Subcutaneous abdominal adipose tissue (tissue), 5 donors: ENCODE results near the gene SMIM38.

Experiments
- H3K27ac ChIP-seq: one replicate; pipeline ENCODE4 v1.7.0; 2013; ENCODE audit warnings: low read depth, mild to moderate bottlenecking, inconsistent platforms, low read length, moderate library complexity
- H3K27me3 ChIP-seq, 5 donors: one replicate each; pipeline ENCODE4 v1.7.0; 2013; ENCODE audit warnings: low read length in 5 of 5, inconsistent platforms in 1 of 5; ENCODE audit not compliant: control insufficient read depth in 5 of 5, insufficient read depth in 4 of 5
- H3K36me3 ChIP-seq, 5 donors: one replicate each; pipeline ENCODE4 v1.7.0; 2013; ENCODE audit warnings: low read length in 5 of 5; ENCODE audit not compliant: control insufficient read depth in 5 of 5, insufficient read depth in 5 of 5
- H3K4me1 ChIP-seq, 5 donors: one replicate each; pipeline ENCODE4 v1.7.0; 2013; ENCODE audit warnings: low read length in 5 of 5, mild to moderate bottlenecking in 3 of 5, moderate library complexity in 1 of 5; ENCODE audit not compliant: control insufficient read depth in 5 of 5, insufficient read depth in 5 of 5
- H3K4me3 ChIP-seq, 5 donors: one replicate each; pipeline ENCODE4 v1.7.0; 2013; ENCODE audit warnings: low read length in 5 of 5, low read depth in 1 of 5
- H3K9ac ChIP-seq, 5 donors: one replicate each; pipeline ENCODE4 v1.7.0; 2013; ENCODE audit warnings: low read length in 5 of 5, mild to moderate bottlenecking in 4 of 5, moderate library complexity in 3 of 5
- H3K9me3 ChIP-seq, 5 donors: one replicate each; pipeline ENCODE4 v1.7.0; 2013; ENCODE audit warnings: low read length in 5 of 5; ENCODE audit not compliant: control insufficient read depth in 5 of 5
- donor health status: healthy.
- donor health status: healthy.
- donor health status: healthy.
- donor health status: healthy.
- donor health status: healthy.

Gene SMIM38

GRCh38 chr11:69189059-69189458 lies 33.3 kb downstream of the SMIM38 start:
- peaks cover 5 to 24% (median 15%) of the 10 kb centered on the region in 5 donors for H3K9me3 ChIP-seq
- H3K27me3 ChIP-seq = peaks cover 11 to 16% (median 12%) of the 10 kb centered on the region in 5 donors
- H3K4me3 ChIP-seq = no peak overlapping the region
- no peaks in the 10 kb centered on the region for H3K36me3 ChIP-seq
- H3K27ac ChIP-seq = no peak overlapping the region
- H3K9ac ChIP-seq = no peak overlapping the region
- H3K4me1 ChIP-seq = peaks cover 0 to 11% (median 0%) of the 10 kb centered on the region in 5 donors

GRCh38 chr11:69190796-69191536 lies 35.2 kb downstream of the SMIM38 start:
- peaks cover 5 to 24% (median 15%) of the 10 kb centered on the region in 5 donors for H3K9me3 ChIP-seq
- H3K4me3 ChIP-seq = no peak overlapping the region
- no peaks in the 10 kb centered on the region for H3K36me3 ChIP-seq
- H3K9ac ChIP-seq = no peak overlapping the region
- peaks cover 0 to 11% (median 0%) of the 10 kb centered on the region in 5 donors for H3K4me1 ChIP-seq
- H3K27ac ChIP-seq = no peak overlapping the region
- peaks cover 12 to 20% (median 15%) of the 10 kb centered on the region in 5 donors for H3K27me3 ChIP-seq

DNA sequence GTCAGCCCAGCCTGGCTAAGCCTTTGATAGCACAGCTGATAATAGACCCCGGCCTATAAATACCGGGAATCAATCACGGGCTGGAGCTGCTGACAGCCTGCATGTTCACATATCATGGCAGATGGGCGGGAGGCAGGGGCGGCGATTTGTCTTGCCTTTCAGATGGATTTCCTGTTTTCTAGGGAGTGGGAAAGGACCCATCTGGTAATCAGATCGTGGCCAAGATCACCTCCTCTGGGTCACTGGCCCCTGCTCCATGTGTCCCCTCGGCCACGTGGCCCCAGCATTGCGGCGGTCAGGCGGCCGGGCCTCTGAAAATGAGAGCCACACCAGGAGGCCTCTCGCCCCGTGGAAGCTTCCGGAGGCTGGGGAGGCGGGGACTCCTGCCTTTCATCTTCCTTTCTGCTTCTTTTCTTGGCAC lies 36.6 kb downstream of the SMIM38 start:
- Histone ChIP-seq H3K9me3 (peaks cover 5 to 17% (median 12%) of the 10 kb centered on the region in 5 donors), H3K4me3 (no peak overlapping the region), H3K36me3 (no peaks in the 10 kb centered on the region), H3K27ac (no peak overlapping the region), H3K27me3 (peaks cover 8 to 21% (median 8%) of the 10 kb centered on the region in 5 donors), H3K9ac (no peak overlapping the region), H3K4me1 (peaks cover 0 to 11% (median 0%) of the 10 kb centered on the region in 5 donors)

GRCh38 chr11:69193151-69193550 lies 37.4 kb downstream of the SMIM38 start:
- H3K9me3 ChIP-seq = peaks cover 4 to 9% (median 5%) of the 10 kb centered on the region in 5 donors
- no peak overlapping the region for H3K4me3 ChIP-seq
- H3K27me3 ChIP-seq = peaks cover 2 to 17% (median 5%) of the 10 kb centered on the region in 5 donors
- H3K9ac ChIP-seq = no peak overlapping the region
- H3K36me3 ChIP-seq = no peaks in the 10 kb centered on the region
- peaks cover 0 to 11% (median 0%) of the 10 kb centered on the region in 5 donors for H3K4me1 ChIP-seq
- H3K27ac ChIP-seq = no peak overlapping the region

- no peak overlapping the region for H3K9ac ChIP-seq
- H3K4me1 ChIP-seq = peaks cover 0 to 11% (median 0%) of the 10 kb centered on the region in 5 donors
- H3K36me3 ChIP-seq = no peaks in the 10 kb centered on the region
- H3K27me3 ChIP-seq = peaks cover 0 to 17% (median 5%) of the 10 kb centered on the region in 5 donors
- H3K4me3 ChIP-seq = no peak overlapping the region
- H3K9me3 ChIP-seq = peaks cover 0 to 4% (median 3%) of the 10 kb centered on the region in 5 donors
- no peak overlapping the region for H3K27ac ChIP-seq
Observed at GRCh38 chr11:69193629-69194028, 37.9 kb downstream of the SMIM38 start.

DNA sequence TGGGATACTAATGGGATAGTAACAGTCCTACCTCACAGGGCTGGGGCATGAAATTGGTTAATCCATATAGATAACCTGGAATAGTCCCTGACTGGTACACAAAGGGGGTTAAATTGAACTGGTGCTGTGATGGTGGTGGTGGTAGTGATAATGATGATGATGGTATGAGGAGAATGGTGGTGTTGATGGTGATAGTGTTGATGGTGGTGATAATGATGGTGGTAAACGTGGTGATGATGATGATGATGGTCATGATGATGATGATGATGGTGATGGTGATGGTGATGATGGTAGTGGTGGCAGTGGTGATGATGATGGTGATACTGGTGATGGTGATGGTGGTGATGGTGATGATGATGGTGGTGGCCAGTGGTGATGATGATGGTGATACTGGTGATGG lies 38.7 kb downstream of the SMIM38 start:
- Histone ChIP-seq H3K9me3 (no peaks in the 10 kb centered on the region), H3K36me3 (no peaks in the 10 kb centered on the region), H3K9ac (no peak overlapping the region), H3K27me3 (peaks cover 0 to 19% (median 8%) of the 10 kb centered on the region in 5 donors), H3K4me1 (peaks cover 0 to 11% (median 0%) of the 10 kb centered on the region in 5 donors), H3K4me3 (no peak overlapping the region), H3K27ac (no peak overlapping the region)

- H3K27ac ChIP-seq = no peak overlapping the region
- no peak overlapping the region for H3K9ac ChIP-seq
- no peaks in the 10 kb centered on the region for H3K9me3 ChIP-seq
- H3K4me1 ChIP-seq = peaks cover 0 to 12% (median 0%) of the 10 kb centered on the region in 5 donors
- H3K27me3 ChIP-seq = peaks cover 0 to 19% (median 8%) of the 10 kb centered on the region in 5 donors
- H3K4me3 ChIP-seq = no peak overlapping the region
- H3K36me3 ChIP-seq = no peaks in the 10 kb centered on the region
Observed at GRCh38 chr11:69194956-69195355, 39.2 kb downstream of the SMIM38 start.

DNA sequence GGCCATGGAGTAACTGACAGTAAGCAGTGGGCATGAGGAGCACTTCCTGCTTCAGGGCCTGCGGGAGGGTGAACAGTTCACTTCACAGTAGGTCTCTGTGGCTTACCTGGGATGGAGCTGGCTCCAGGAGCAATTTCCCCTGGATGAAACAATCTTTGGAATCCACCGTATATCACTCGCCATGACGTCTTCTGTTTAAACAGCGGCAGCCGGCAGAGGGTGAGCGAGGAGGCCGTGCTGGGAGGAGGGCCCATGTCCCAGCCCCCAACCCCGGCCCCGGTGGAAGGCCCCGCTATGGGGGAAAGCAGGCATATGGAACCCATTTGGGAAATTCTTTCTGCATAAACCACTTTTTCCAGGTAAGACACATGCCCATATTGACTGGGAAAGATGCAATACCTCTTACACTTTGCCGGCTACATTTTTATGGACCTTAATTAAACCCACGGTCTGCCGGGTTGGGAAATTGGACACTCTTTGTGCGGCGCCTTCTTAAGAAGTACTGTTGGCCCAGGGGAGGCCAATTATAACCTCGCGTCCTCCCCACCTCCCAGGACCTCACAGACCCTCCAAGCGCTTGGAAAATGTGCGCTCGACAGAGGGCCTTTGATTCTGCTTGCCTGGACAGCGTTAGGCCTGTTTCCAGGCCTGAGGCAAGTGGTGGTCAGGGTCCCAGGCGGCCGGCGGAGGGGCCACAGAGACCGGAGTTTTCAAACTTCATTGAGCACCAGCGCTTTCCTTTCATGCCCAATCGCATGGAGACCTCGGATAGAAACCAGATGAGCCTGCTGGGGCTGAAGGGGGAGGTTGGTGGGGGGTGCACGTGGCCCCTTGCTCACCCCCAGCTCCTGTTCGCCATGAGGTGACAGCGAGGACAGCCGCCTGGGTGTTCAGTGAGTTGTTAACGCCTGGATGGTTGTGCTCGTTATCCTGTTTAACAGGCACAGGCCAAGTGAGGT lies 40.4 kb downstream of the SMIM38 start:
- H3K9ac ChIP-seq = no peak overlapping the region
- H3K4me3 ChIP-seq = no peak overlapping the region
- H3K36me3 ChIP-seq = no peaks in the 10 kb centered on the region
- H3K9me3 ChIP-seq = no peaks in the 10 kb centered on the region
- peaks cover 0 to 22% (median 0%) of the 10 kb centered on the region in 5 donors for H3K4me1 ChIP-seq
- H3K27ac ChIP-seq = no peak overlapping the region
- peaks cover 0 to 23% (median 10%) of the 10 kb centered on the region in 5 donors for H3K27me3 ChIP-seq

DNA sequence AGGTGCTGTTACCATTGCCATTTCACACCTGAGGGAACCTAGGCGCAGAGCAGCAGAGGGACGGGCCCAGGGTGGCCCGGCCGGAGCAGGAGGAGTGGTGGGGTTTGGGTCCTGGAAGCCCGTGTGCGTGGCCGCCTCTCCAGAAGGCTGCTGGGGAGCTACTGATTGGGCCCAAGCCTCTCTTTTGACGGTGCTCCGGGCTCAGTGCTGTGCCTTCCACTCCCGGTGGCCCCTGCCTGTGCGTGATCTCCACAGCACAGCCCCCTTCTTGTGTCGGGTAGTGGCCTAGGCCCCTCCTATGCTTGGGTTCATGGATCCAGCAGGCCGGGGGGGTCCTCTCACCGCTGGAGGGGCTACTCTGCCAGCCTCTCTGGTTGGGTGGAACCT lies 41.0 kb downstream of the SMIM38 start:
- Histone ChIP-seq H3K9ac (no peak overlapping the region), H3K36me3 (no peaks in the 10 kb centered on the region), H3K4me1 (peaks cover 0 to 22% (median 0%) of the 10 kb centered on the region in 5 donors), H3K4me3 (no peak overlapping the region), H3K27me3 (peaks cover 1 to 27% (median 12%) of the 10 kb centered on the region in 5 donors), H3K9me3 (no peaks in the 10 kb centered on the region), H3K27ac (no peak overlapping the region)
